Measurements from ENCODE around the gene NYNRIN.

Gene NYNRIN

DNA sequence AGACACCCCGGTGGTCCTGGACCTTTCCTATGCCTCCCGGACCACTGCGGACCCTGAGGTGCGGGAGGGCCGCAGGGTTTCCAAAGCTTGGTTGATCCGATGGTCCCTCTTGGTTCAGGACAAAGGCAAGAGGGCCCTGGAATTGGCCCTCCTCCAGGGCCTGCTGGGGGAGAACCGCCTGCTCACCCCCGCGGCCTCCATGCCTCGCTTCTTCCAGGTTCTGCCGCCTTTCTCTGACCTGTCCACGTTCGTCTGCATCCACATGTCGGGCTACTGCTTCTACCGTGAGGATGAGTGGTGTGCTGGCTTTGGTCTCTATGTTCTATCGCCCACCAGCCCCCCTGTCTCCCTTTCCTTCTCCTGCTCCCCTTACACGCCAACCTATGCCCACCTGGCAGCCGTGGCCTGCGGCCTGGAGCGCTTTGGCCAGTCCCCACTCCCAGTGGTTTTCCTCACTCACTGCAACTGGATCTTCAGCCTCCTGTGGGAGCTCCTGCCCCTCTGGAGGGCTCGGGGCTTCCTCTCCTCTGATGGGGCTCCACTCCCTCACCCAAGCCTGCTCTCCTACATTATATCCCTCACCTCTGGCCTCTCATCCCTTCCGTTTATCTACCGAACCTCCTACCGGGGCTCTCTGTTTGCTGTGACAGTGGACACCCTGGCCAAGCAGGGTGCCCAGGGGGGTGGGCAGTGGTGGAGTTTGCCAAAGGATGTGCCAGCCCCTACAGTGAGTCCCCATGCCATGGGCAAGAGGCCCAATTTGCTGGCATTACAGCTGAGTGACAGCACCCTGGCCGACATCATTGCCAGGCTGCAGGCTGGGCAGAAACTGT lies 16.8 kb downstream of the NYNRIN start:
- Histone ChIP-seq H3K9me2 (ENCODE audit: low read depth, low read length) (no peaks in the 10 kb centered on the region), H4K20me1 (ENCODE audit: insufficient read depth, low read length) (no peaks in the 10 kb centered on the region), H3K9me3 (ENCODE audit: low read length) (no peaks in the 10 kb centered on the region), H3K27me3 (ENCODE audit: insufficient read depth, low read length) (0 out of 2 replicates have a peak, but pooled peaks cover 6% of the 10 kb centered on the region), H3K4me3 (ENCODE audit: low read depth, low read length, poor library complexity, severe bottlenecking) (no peak overlapping the region), H3K4me1 (ENCODE audit: insufficient read depth, low read length, severe bottlenecking) (no peaks in the 10 kb centered on the region), H3K79me2 (ENCODE audit: insufficient read depth, low read length) (no peaks in the 10 kb centered on the region), H3F3A (ENCODE audit: insufficient read depth, low read length) (no peaks in the 10 kb centered on the region), H3K4me2 (ENCODE audit: low read length) (no peak overlapping the region), H2AFZ (ENCODE audit: low read length) (no peak overlapping the region), H3K36me3 (ENCODE audit: insufficient read depth, low read length) (no peaks in the 10 kb centered on the region), H3K27ac (ENCODE audit: low read depth, low read length, poor library complexity, severe bottlenecking) (no peak overlapping the region), H3K9ac (ENCODE audit: low read length) (no peak overlapping the region)
- TF ChIP-seq, protein P1, sequence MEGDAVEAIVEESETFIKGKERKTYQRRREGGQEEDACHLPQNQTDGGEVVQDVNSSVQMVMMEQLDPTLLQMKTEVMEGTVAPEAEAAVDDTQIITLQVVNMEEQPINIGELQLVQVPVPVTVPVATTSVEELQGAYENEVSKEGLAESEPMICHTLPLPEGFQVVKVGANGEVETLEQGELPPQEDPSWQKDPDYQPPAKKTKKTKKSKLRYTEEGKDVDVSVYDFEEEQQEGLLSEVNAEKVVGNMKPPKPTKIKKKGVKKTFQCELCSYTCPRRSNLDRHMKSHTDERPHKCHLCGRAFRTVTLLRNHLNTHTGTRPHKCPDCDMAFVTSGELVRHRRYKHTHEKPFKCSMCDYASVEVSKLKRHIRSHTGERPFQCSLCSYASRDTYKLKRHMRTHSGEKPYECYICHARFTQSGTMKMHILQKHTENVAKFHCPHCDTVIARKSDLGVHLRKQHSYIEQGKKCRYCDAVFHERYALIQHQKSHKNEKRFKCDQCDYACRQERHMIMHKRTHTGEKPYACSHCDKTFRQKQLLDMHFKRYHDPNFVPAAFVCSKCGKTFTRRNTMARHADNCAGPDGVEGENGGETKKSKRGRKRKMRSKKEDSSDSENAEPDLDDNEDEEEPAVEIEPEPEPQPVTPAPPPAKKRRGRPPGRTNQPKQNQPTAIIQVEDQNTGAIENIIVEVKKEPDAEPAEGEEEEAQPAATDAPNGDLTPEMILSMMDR (IDR thresholded peaks at IDR 0.05; ENCODE audit: low read length): no peak
- TF ChIP-seq EZH2 (IDR thresholded peaks at IDR 0.05; ENCODE audit: borderline replicate concordance, low read length): no peak

DNA sequence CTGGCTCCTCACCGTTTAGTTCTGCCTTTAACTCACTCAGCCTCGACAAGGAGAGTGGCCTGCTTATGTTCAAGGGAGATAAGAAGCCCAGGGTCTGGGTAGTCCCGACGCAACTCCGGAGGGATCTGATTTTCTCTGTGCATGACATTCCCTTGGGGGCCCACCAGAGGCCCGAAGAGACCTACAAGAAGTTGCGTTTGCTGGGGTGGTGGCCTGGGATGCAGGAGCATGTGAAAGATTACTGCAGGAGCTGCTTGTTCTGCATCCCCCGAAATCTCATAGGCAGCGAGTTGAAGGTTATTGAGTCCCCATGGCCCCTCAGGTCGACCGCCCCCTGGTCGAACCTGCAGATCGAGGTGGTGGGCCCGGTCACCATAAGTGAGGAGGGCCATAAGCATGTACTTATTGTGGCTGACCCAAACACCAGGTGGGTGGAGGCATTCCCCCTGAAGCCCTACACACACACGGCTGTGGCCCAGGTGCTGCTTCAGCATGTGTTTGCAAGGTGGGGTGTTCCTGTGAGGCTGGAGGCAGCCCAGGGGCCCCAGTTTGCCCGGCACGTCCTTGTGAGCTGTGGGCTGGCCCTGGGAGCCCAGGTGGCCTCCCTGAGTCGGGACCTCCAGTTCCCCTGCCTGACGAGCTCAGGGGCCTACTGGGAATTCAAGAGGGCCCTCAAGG lies 17.6 kb downstream of the NYNRIN start:
- Histone ChIP-seq H3K9me2 (ENCODE audit: low read depth, low read length) (no peaks in the 10 kb centered on the region), H3K79me2 (ENCODE audit: insufficient read depth, low read length) (no peaks in the 10 kb centered on the region), H3K4me3 (ENCODE audit: low read depth, low read length, poor library complexity, severe bottlenecking) (no peak overlapping the region), H2AFZ (ENCODE audit: low read length) (no peak overlapping the region), H3K36me3 (ENCODE audit: insufficient read depth, low read length) (no peaks in the 10 kb centered on the region), H3K27me3 (ENCODE audit: insufficient read depth, low read length) (0 out of 2 replicates have a peak, but pooled peaks cover 6% of the 10 kb centered on the region), H3K9me3 (ENCODE audit: low read length) (no peaks in the 10 kb centered on the region), H3K4me2 (ENCODE audit: low read length) (no peak overlapping the region), H4K20me1 (ENCODE audit: insufficient read depth, low read length) (no peaks in the 10 kb centered on the region), H3F3A (ENCODE audit: insufficient read depth, low read length) (no peaks in the 10 kb centered on the region), H3K4me1 (ENCODE audit: insufficient read depth, low read length, severe bottlenecking) (no peaks in the 10 kb centered on the region), H3K9ac (ENCODE audit: low read length) (no peak overlapping the region), H3K27ac (ENCODE audit: low read depth, low read length, poor library complexity, severe bottlenecking) (no peak overlapping the region)
- TF ChIP-seq EZH2 (IDR thresholded peaks at IDR 0.05; ENCODE audit: borderline replicate concordance, low read length): no peak
- TF ChIP-seq, protein P1 (IDR thresholded peaks at IDR 0.05; ENCODE audit: low read length): no peak

DNA sequence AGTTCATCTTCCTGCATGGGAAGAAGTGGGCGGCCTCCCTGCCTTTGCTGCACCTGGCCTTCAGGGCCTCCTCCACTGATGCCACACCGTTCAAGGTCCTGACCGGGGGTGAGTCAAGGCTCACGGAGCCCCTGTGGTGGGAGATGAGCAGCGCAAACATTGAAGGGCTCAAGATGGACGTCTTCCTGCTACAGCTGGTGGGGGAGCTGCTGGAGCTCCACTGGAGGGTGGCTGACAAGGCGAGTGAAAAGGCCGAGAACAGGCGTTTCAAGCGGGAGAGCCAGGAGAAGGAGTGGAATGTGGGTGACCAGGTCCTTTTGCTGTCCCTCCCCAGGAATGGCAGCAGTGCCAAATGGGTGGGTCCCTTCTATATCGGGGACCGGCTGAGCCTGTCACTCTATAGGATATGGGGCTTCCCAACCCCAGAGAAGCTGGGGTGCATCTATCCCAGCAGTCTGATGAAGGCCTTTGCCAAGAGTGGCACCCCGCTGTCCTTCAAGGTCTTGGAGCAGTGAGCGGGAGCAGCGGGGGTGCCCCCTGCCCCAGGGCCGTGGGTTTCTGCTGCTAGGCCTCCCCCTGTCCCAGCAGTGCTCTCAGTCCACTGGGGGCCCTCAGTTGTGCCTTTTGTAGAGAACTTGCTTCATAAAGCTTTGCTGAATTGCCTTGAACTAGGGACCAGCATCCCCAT lies 18.3 kb downstream of the NYNRIN start:
- no peak overlapping the region for H3K9ac ChIP-seq (ENCODE audit: low read length)
- H3K4me3 ChIP-seq (ENCODE audit: low read depth, low read length, poor library complexity, severe bottlenecking): no peak overlapping the region
- H4K20me1 ChIP-seq (ENCODE audit: insufficient read depth, low read length): no peaks in the 10 kb centered on the region
- no peaks in the 10 kb centered on the region for H3F3A ChIP-seq (ENCODE audit: insufficient read depth, low read length)
- no peaks in the 10 kb centered on the region for H3K9me3 ChIP-seq (ENCODE audit: low read length)
- H3K9me2 ChIP-seq (ENCODE audit: low read depth, low read length): no peaks in the 10 kb centered on the region
- 0 out of 2 replicates have a peak, but pooled peaks cover 6% of the 10 kb centered on the region for H3K27me3 ChIP-seq (ENCODE audit: insufficient read depth, low read length)
- no peaks in the 10 kb centered on the region for H3K4me1 ChIP-seq (ENCODE audit: insufficient read depth, low read length, severe bottlenecking)
- TF ChIP-seq, protein P1 (IDR thresholded peaks at IDR 0.05; ENCODE audit: low read length): no peak
- no peak for TF ChIP-seq EZH2 (IDR thresholded peaks at IDR 0.05; ENCODE audit: borderline replicate concordance, low read length)
- no peaks in the 10 kb centered on the region for H3K79me2 ChIP-seq (ENCODE audit: insufficient read depth, low read length)
- no peaks in the 10 kb centered on the region for H3K36me3 ChIP-seq (ENCODE audit: insufficient read depth, low read length)
- H3K27ac ChIP-seq (ENCODE audit: low read depth, low read length, poor library complexity, severe bottlenecking): no peak overlapping the region
- no peak overlapping the region for H3K4me2 ChIP-seq (ENCODE audit: low read length)
- H2AFZ ChIP-seq (ENCODE audit: low read length): no peak overlapping the region
